GM12878 (cell line): Measurements from ENCODE around the gene YPEL3.

Experiments used
- ATF2 ChIP-seq: IDR thresholded peaks from 2 replicates; pipeline ENCODE4 v1.6.1; 2012; ENCODE audit warnings: low read length, inconsistent platforms
- CEBPB ChIP-seq, 2 experiments: fragments of 150-350 bp in 1 of 2; IDR thresholded peaks; 2 replicates each; pipeline ENCODE4 v1.6.1; 2012 to 2014; ENCODE audit warnings: low read depth in 2 of 2, low read length in 2 of 2, borderline replicate concordance in 1 of 2, inconsistent platforms in 1 of 2
- CTCF ChIP-seq, 3 experiments: IDR thresholded peaks in 2 of 3; conservative IDR thresholded peaks in 1 of 3; 2 replicates each; pipeline ENCODE4 v1.5.1; 2011; ENCODE audit warnings: low read depth in 3 of 3, low read length in 3 of 3, mild to moderate bottlenecking in 3 of 3, control low read depth in 2 of 3, moderate library complexity in 2 of 3, inconsistent platforms in 1 of 3, mixed read lengths in 1 of 3; ENCODE audit not compliant: control insufficient read depth in 2 of 3, insufficient read depth in 1 of 3; ENCODE audit errors: extremely low read depth in 1 of 3
- DPF2 ChIP-seq: fragments of 450-650 bp; IDR thresholded peaks from 2 replicates; pipeline ENCODE4 v1.6.1; 2017; ENCODE audit warnings: mild to moderate bottlenecking
- POLR2A ChIP-seq: IDR thresholded peaks from 2 replicates; pipeline ENCODE4 v1.6.1; 2011; ENCODE audit warnings: low read depth, mild to moderate bottlenecking, low read length
- POLR2AphosphoS5 ChIP-seq: IDR thresholded peaks from 2 replicates; pipeline ENCODE4 v1.6.1; 2011; ENCODE audit warnings: mild to moderate bottlenecking, low read length, inconsistent platforms
- RCOR1 ChIP-seq: conservative IDR thresholded peaks from 2 replicates; pipeline ENCODE4 v1.6.1; 2012; ENCODE audit warnings: low read depth, low read length, improper control_type of control experiment
- SREBF1 ChIP-seq: IDR thresholded peaks from 2 replicates; pipeline ENCODE4 v1.6.1; 2012; ENCODE audit warnings: mild to moderate bottlenecking, low read length
- TARDBP ChIP-seq: IDR thresholded peaks from 2 replicates; pipeline ENCODE4 v1.6.1; 2016; ENCODE audit warnings: borderline replicate concordance
- ZBED1 ChIP-seq: IDR thresholded peaks from 2 replicates; pipeline ENCODE4 v1.6.1; 2016; ENCODE audit warnings: borderline replicate concordance
- ZNF217 ChIP-seq: fragments of 450-650 bp; IDR thresholded peaks from 2 replicates; pipeline ENCODE4 v1.6.1; 2017; ENCODE audit warnings: antibody characterized with exemption, mild to moderate bottlenecking

- no peak for TF ChIP-seq CTCF (IDR thresholded peaks at IDR 0.05 in 2 of 3, conservative IDR thresholded peaks at IDR 0.05 in 1 of 3; ENCODE audit: control insufficient read depth in 2 of 3, extremely low read depth in 1 of 3, insufficient read depth in 1 of 3, low read depth in 3 of 3, low read length in 3 of 3)
- no peak for TF ChIP-seq ATF2
- no peak for TF ChIP-seq CEBPB (IDR thresholded peaks at IDR 0.05; ENCODE audit: borderline replicate concordance in 1 of 2, low read depth in 2 of 2, low read length in 2 of 2)
- TF ChIP-seq SREBF1, result no peak
- TF ChIP-seq POLR2A, result peak; percentile 86
- TF ChIP-seq POLR2AphosphoS5, result peak; percentile 59; the same call in 1 of the 2 replicates
- peak; percentile 52; the same call in 1 of the 2 replicates for TF ChIP-seq DPF2
- TF ChIP-seq ZBED1, result no peak
- no peak for TF ChIP-seq TARDBP
- TF ChIP-seq ZNF217, result no peak
- no peak for TF ChIP-seq RCOR1
Measured at GRCh38 chr16:30096105-30096861, at the start of gene YPEL3.
